DOHH2 (cell line): ENCODE results near the gene HPCA.

ENCODE experiments used
- EZH2phosphoT487 ChIP-seq: fragments of 200-600 bp; sonication (generic); IDR thresholded peaks from 2 replicates; pipeline ENCODE4 v1.6.1; 2017; ENCODE audit warnings: borderline replicate concordance, mild to moderate bottlenecking, antibody characterized with exemption, low read length, moderate library complexity, mixed read lengths
- TF ChIP-seq, protein P1 (sequence below): fragments of 200-600 bp; sonication (generic); IDR thresholded peaks from one replicate; pipeline ENCODE4 v1.5.1; 2014; ENCODE audit warnings: antibody characterized with exemption, mild to moderate bottlenecking, low read depth, low read length; ENCODE audit not compliant: poor library complexity, severe bottlenecking

DNA sequence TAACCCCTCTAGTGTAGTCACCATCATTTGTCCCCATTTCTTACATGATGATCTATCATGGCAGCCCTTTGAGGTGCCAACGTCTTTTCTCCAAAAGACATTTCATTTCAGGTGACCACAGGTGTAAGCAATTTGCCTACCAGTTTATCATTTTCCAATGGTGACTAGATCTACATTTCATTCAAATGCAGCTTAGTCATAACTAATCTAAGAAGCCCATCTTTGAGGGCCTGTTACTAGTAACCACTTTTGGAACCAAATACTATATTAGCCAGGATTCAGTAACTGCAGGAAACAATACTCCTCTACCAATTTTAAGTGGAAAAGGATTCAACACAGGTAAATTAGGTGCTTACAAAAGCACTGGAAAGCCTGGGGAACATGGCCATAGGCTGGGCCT is 45.5 kb downstream of the HPCA start:
- TF ChIP-seq, protein P1, sequence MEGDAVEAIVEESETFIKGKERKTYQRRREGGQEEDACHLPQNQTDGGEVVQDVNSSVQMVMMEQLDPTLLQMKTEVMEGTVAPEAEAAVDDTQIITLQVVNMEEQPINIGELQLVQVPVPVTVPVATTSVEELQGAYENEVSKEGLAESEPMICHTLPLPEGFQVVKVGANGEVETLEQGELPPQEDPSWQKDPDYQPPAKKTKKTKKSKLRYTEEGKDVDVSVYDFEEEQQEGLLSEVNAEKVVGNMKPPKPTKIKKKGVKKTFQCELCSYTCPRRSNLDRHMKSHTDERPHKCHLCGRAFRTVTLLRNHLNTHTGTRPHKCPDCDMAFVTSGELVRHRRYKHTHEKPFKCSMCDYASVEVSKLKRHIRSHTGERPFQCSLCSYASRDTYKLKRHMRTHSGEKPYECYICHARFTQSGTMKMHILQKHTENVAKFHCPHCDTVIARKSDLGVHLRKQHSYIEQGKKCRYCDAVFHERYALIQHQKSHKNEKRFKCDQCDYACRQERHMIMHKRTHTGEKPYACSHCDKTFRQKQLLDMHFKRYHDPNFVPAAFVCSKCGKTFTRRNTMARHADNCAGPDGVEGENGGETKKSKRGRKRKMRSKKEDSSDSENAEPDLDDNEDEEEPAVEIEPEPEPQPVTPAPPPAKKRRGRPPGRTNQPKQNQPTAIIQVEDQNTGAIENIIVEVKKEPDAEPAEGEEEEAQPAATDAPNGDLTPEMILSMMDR: no peak
- TF ChIP-seq EZH2phosphoT487: no peak
